Measurements from ENCODE around the gene OBP2B. TPM values are rescaled to one million over a fixed set of nuclear protein-coding genes. Genes with fewer than 3 reads are reported as not detected.

The OBP2B gene
- total RNA-seq, 2 experiments from 2014 or later = not detected

DNA sequence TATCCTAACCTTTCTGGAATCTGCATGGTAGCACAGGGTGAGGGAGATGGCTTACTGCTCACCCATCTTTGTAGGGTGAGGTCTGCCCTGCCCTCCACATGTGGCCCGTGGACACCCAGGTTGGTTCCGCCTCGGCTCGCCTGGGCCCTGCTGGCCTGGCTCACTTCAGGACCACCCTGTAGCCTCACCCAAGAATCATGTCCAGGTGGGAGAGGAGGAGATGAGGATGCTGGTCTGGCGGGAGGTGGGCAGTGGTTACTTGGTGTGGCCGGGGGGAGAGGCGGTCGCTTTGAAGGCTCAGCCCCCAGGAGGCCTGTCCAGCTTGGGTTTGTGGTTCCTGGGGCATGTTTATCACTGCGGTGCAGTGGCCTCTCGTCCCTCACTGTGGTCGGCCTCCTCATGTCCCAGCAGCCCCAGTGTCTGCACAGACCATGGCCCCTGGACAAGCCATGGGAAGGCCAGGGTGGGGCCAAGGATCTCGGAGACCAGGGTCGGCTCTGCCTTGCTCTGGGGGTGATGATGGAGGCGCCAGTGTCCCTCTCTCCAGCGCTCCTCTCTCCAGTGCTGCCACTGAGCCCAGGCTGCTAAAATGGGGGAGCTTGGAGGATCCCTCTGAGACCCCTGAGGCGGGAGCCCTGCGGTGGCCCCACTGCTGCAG lies 4.6 kb downstream of the OBP2B start:
- TF ChIP-seq EZH2phosphoT487 (IDR thresholded peaks at IDR 0.05; ENCODE audit: borderline replicate concordance, low read depth, low read length) = no peak
- TF ChIP-seq, protein P1, sequence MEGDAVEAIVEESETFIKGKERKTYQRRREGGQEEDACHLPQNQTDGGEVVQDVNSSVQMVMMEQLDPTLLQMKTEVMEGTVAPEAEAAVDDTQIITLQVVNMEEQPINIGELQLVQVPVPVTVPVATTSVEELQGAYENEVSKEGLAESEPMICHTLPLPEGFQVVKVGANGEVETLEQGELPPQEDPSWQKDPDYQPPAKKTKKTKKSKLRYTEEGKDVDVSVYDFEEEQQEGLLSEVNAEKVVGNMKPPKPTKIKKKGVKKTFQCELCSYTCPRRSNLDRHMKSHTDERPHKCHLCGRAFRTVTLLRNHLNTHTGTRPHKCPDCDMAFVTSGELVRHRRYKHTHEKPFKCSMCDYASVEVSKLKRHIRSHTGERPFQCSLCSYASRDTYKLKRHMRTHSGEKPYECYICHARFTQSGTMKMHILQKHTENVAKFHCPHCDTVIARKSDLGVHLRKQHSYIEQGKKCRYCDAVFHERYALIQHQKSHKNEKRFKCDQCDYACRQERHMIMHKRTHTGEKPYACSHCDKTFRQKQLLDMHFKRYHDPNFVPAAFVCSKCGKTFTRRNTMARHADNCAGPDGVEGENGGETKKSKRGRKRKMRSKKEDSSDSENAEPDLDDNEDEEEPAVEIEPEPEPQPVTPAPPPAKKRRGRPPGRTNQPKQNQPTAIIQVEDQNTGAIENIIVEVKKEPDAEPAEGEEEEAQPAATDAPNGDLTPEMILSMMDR (conservative IDR thresholded peaks at IDR 0.05; ENCODE audit: low read length) = no peak
- POLR2A ChIA-PET = no interaction called here
- Histone ChIP-seq H3K36me3 (ENCODE audit: insufficient read depth, low read length) (no peaks in the 10 kb centered on the region), H3K79me2 (ENCODE audit: insufficient read depth, low read depth, low read length) (no peaks in the 10 kb centered on the region), H4K20me1 (ENCODE audit: insufficient read depth, low read length) (no peaks in the 10 kb centered on the region), H3K27ac (ENCODE audit: low read depth, low read length, poor library complexity, severe bottlenecking) (no peak overlapping the region), H2AFZ (ENCODE audit: low read length) (no peak overlapping the region), H3K4me3 (ENCODE audit: low read depth, low read length, poor library complexity, severe bottlenecking) (no peak overlapping the region), H3K4me1 (ENCODE audit: insufficient read depth, low read length, poor library complexity, severe bottlenecking) (no peaks in the 10 kb centered on the region), H3K9me2 (ENCODE audit: insufficient read depth, low read length) (no peaks in the 10 kb centered on the region), H3K4me2 (ENCODE audit: low read length) (no peak overlapping the region), H3K9me3 (ENCODE audit: low read length) (no peaks in the 10 kb centered on the region)
- CTCF ChIA-PET (ENCODE audit: unreplicated experiment) = no interaction called here
- DNase-seq (ENCODE audit: low spot score) = no peak
- intact Hi-C loops (cut with micrococcal nuclease; ENCODE audit: unreplicated experiment) = no loop called here
- no TSS peak for BruUV-seq (replicated peaks)

DNA sequence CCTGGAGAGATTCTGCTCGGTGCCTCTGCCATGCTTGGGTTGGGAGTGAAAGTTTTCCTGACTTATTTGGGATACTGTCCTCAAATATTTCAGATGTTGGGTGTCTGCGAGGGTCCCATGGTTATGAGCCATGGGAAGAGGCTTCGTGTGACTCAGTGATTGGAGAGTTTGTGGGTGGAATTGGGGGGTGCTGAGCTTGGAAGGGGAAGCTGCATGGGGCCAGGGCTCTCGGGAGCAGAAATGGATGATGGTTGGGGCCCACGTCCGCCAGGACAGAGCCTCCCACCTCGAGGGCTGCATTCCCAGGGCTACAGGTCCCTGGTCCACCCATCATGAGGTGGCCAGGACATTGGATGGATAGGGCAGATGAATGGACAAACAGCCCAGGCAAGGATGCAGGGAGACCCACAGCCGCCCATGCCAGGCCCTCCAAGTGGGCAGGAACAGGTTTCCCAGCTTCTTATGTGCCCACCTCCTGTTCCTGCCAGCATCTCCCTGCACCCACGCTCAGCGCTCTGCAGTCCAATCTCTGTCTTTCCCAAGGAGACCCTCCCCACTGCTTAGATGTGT lies 5.5 kb downstream of the OBP2B start:
- H3K36me3 ChIP-seq (ENCODE audit: insufficient read depth, low read length) = no peaks in the 10 kb centered on the region
- TF ChIP-seq, protein P1 (conservative IDR thresholded peaks at IDR 0.05; ENCODE audit: low read length) = no peak
- no peak for TF ChIP-seq EZH2phosphoT487 (IDR thresholded peaks at IDR 0.05; ENCODE audit: borderline replicate concordance, low read depth, low read length)
- ChIA-PET CTCF (ENCODE audit: unreplicated experiment) (no interaction called here), POLR2A (no interaction called here)
- no peaks in the 10 kb centered on the region for H3K9me3 ChIP-seq (ENCODE audit: low read length)
- H3K9me2 ChIP-seq (ENCODE audit: insufficient read depth, low read length) = no peaks in the 10 kb centered on the region
- intact Hi-C loops (cut with micrococcal nuclease; ENCODE audit: unreplicated experiment) = no loop called here
- H3K4me3 ChIP-seq (ENCODE audit: low read depth, low read length, poor library complexity, severe bottlenecking) = no peak overlapping the region
- no peak overlapping the region for H2AFZ ChIP-seq (ENCODE audit: low read length)
- H4K20me1 ChIP-seq (ENCODE audit: insufficient read depth, low read length) = no peaks in the 10 kb centered on the region
- DNase-seq (ENCODE audit: low spot score) = no peak
- H3K4me1 ChIP-seq (ENCODE audit: insufficient read depth, low read length, poor library complexity, severe bottlenecking) = no peaks in the 10 kb centered on the region
- no peaks in the 10 kb centered on the region for H3K79me2 ChIP-seq (ENCODE audit: insufficient read depth, low read depth, low read length)
- no peak overlapping the region for H3K27ac ChIP-seq (ENCODE audit: low read depth, low read length, poor library complexity, severe bottlenecking)
- no peak overlapping the region for H3K4me2 ChIP-seq (ENCODE audit: low read length)
- BruUV-seq (replicated peaks) = no TSS peak

DNA sequence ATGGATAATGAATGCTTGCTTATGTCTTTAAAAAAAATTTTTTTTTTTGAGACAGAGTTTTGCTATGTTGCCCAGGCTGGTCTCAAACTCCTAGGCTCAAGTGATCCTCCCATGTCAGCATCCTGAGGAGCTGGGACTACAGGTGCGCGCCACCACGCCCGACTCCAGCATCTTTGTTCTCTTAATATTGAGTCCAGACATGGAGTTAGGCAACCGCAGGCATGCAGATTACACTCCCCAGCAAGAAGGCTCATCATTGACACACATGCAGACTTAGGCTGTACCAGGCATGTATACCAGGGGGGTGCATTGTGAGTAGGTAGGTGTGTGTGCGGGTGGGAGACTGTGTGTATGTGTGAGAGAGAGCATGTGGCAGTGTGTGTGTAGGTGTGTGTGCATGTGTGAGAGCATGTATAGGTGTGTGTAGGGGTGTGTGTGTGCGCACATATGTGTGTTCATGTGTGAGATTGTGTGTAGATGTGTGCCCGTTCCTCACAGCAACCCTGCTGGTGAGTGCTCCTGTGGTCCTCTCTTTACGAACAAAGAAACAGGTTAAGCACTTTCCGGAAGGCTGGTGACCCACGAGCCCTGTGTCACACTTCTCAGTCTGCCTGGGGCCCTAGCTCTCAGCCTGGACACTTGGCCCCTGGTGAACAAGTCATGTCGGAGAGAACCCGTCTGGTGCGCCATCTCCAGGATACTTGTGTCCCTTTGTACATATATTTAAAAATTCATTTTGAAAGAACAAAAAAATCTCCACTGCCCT lies 6.2 kb downstream of the OBP2B start:
- intact Hi-C loops (cut with micrococcal nuclease; ENCODE audit: unreplicated experiment) = no loop called here
- no peak overlapping the region for H3K4me2 ChIP-seq (ENCODE audit: low read length)
- H3K79me2 ChIP-seq (ENCODE audit: insufficient read depth, low read depth, low read length) = no peaks in the 10 kb centered on the region
- no peaks in the 10 kb centered on the region for H3K36me3 ChIP-seq (ENCODE audit: insufficient read depth, low read length)
- no peaks in the 10 kb centered on the region for H3K4me1 ChIP-seq (ENCODE audit: insufficient read depth, low read length, poor library complexity, severe bottlenecking)
- H3K9me3 ChIP-seq (ENCODE audit: low read length) = no peaks in the 10 kb centered on the region
- no peak overlapping the region for H2AFZ ChIP-seq (ENCODE audit: low read length)
- POLR2A ChIA-PET = no interaction called here
- no TSS peak for BruUV-seq (replicated peaks)
- H4K20me1 ChIP-seq (ENCODE audit: insufficient read depth, low read length) = no peaks in the 10 kb centered on the region
- TF ChIP-seq EZH2phosphoT487 (IDR thresholded peaks at IDR 0.05; ENCODE audit: borderline replicate concordance, low read depth, low read length) = no peak
- TF ChIP-seq, protein P1 (conservative IDR thresholded peaks at IDR 0.05; ENCODE audit: low read length) = no peak
- H3K4me3 ChIP-seq (ENCODE audit: low read depth, low read length, poor library complexity, severe bottlenecking) = no peak overlapping the region
- no peak overlapping the region for H3K27ac ChIP-seq (ENCODE audit: low read depth, low read length, poor library complexity, severe bottlenecking)
- CTCF ChIA-PET (ENCODE audit: unreplicated experiment) = no interaction called here
- no peak for DNase-seq (ENCODE audit: low spot score)
- no peaks in the 10 kb centered on the region for H3K9me2 ChIP-seq (ENCODE audit: insufficient read depth, low read length)
